ENCODE data around the gene AMOT. TPM values are rescaled to one million over a fixed set of nuclear protein-coding genes. Genes with fewer than 3 reads are reported as not detected.
A peak's percentile ranks its signal among the peaks of the same experiment; 100 is the strongest.

Gene AMOT
- polyA plus RNA-seq, 6 donors from 2014 or later = 2.4 to 4.3 (median 2.9) TPM

GRCh38 chrX:112832481-112833095 is 8.0 kb downstream of the AMOT start:
- H3K9me3 Mint-ChIP-seq = no peaks in the 10 kb centered on the region

DNA sequence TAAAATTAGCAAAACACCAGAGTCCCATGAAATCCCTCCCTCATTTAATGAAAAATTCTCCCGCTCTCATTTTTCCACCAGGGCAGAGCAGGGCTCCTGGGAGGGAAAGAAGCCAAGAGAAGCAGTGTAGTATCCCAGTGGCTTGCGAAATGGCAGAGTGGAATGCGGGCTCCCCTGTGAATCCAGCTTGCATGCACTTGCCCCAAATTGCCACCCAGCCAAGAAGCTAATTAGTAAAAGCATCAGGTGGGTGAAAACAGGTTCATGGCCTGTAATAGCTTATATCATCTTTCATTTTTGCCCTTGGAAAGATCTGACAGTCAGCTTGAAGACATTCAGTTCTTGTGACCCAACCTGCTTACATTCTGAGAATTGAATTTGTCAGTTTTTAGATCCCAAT is 10.1 kb downstream of the AMOT start:
- peaks cover 0 to 4% of the 10 kb centered on the region in 2 donors for H3K36me3 Mint-ChIP-seq
- no peak for ATAC-seq (ENCODE audit: low read depth in 2 of 2)

More at GRCh38 chrX:112832481-112833095, 8.0 kb downstream of the AMOT start:
- peak overlapping the region in 1 of 8 donors; percentile 28 for H3K4me3 Mint-ChIP-seq
- H3K4me1 Mint-ChIP-seq = peaks cover 0 to 3% (median 0%) of the 10 kb centered on the region in 3 donors
- H3K36me3 Mint-ChIP-seq = peaks cover 0 to 4% of the 10 kb centered on the region in 2 donors
- no peak overlapping the region for H3K27ac Mint-ChIP-seq
- DNase-seq = no peak
- ATAC-seq (ENCODE audit: low read depth in 2 of 2) = no peak
- no peaks in the 10 kb centered on the region for H3K27me3 Mint-ChIP-seq

DNA sequence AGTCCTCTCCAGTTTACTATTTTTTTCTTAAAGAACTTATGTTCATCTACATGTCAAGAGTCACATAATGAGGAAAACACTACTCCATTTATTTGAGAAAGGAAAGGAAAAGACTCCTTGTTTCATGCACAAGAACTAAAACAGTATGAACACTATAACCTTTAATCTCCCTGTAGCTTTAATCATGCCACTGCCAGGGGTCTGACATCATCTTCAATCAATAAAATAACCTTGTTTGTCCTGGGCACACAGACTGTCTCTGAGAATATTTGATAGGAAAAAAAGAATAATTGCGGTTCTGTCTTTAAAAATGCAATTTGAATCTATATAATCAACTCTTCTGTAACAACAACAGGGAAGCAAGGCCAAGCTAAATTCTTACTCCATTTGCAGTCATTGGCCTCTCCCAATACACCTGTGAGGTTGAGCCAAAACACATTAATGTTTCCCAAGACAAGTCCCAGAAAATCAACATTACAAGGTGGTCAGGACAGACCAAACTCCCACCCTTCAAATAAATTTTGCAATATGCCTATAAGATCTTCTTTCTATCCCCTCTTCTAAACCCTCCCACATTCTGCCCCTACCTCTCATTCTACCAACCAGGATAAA is 13.2 kb downstream of the AMOT start:
- no peaks in the 10 kb centered on the region for H3K9me3 Mint-ChIP-seq
- DNase-seq = no peak
- H3K27ac Mint-ChIP-seq = no peak overlapping the region
- peaks cover 0 to 4% of the 10 kb centered on the region in 2 donors for H3K36me3 Mint-ChIP-seq
- H3K4me3 Mint-ChIP-seq = peak overlapping the region in 1 of 8 donors; percentile 46
- no peaks in the 10 kb centered on the region for H3K27me3 Mint-ChIP-seq
- no peak for ATAC-seq (ENCODE audit: low read depth in 2 of 2)
- no peaks in the 10 kb centered on the region for H3K4me1 Mint-ChIP-seq

More for the DNA sequence above, 10.1 kb downstream of the AMOT start:
- DNase-seq = no peak
- Mint-ChIP-seq H3K27me3 (no peaks in the 10 kb centered on the region), H3K4me1 (peaks cover 0 to 2% (median 0%) of the 10 kb centered on the region in 3 donors), H3K27ac (peak overlapping the region in 1 of 6 donors; percentile 24), H3K9me3 (no peaks in the 10 kb centered on the region), H3K4me3 (no peak overlapping the region)

GRCh38 chrX:112826023-112826422 is 14.6 kb downstream of the AMOT start:
- Mint-ChIP-seq H3K4me3 (no peak overlapping the region), H3K27ac (peak overlapping the region in 1 of 6 donors; percentile 34), H3K4me1 (no peaks in the 10 kb centered on the region), H3K9me3 (no peaks in the 10 kb centered on the region), H3K36me3 (peaks cover 0 to 4% of the 10 kb centered on the region in 2 donors), H3K27me3 (no peaks in the 10 kb centered on the region)
- no peak for ATAC-seq (ENCODE audit: low read depth in 2 of 2)
- DNase-seq = no peak

- Mint-ChIP-seq H3K27me3 (no peaks in the 10 kb centered on the region), H3K4me1 (no peaks in the 10 kb centered on the region), H3K36me3 (no peaks in the 10 kb centered on the region), H3K27ac (no peak overlapping the region), H3K4me3 (no peak overlapping the region), H3K9me3 (no peaks in the 10 kb centered on the region)
- no peak for DNase-seq
- ATAC-seq (ENCODE audit: low read depth in 2 of 2) = no peak
Measured at GRCh38 chrX:112822892-112823291, 17.7 kb downstream of the AMOT start.

DNA sequence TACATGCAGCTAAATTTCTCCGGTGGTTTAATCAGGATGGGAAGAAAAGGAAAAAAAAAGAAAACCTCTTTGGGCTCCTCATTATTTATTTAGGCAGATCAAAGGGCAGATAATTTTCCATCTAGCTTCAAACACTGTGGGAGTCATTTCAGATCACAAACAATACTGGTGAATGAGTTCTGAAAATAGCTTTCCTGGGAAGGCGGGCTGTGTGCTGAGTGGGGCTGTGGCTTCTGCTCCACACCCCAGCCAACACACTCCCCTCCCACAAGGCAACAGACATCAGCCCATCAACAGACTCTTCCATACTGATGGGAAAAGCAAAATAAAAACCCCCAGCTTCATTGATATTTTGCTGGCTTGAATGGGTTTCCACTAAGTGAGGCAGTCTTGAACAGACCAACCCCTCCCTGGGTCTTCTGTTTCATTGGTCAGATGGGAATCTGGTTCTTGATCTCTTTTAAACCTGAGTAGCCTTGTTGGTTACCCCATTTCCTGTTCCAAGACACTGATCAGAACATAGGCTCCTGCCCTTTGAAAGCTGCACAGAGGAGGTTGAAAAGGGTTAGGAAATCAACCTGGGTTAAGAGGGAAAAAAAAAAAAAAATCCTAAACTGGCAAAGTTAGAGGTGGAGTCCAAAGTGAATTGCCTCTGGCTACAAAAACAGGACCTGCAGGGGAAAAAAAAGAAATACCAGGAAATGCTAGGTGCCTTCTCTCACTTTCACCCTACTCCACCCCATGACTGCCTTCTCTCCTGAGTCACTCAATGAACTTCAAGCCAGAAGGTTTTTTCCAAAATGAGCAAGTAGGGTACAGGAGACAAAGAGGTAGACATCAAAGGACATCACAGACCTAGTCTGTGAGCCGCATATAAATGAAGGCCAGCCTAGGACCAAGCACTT is 20.0 kb downstream of the AMOT start:
- no peak overlapping the region for H3K4me3 Mint-ChIP-seq
- no peaks in the 10 kb centered on the region for H3K36me3 Mint-ChIP-seq
- H3K4me1 Mint-ChIP-seq = no peaks in the 10 kb centered on the region
- ATAC-seq (ENCODE audit: low read depth in 2 of 2) (no peak), DNase-seq (no peak)
- H3K27ac Mint-ChIP-seq = no peak overlapping the region
- no peaks in the 10 kb centered on the region for H3K9me3 Mint-ChIP-seq
- H3K27me3 Mint-ChIP-seq = no peaks in the 10 kb centered on the region

GRCh38 chrX:112819813-112820212 is 20.8 kb downstream of the AMOT start:
- Mint-ChIP-seq H3K27me3 (no peaks in the 10 kb centered on the region), H3K4me1 (no peaks in the 10 kb centered on the region), H3K27ac (no peak overlapping the region), H3K9me3 (no peaks in the 10 kb centered on the region), H3K4me3 (no peak overlapping the region), H3K36me3 (no peaks in the 10 kb centered on the region)
- ATAC-seq (ENCODE audit: low read depth in 2 of 2) (no peak), DNase-seq (no peak)

GRCh38 chrX:112819008-112819640 is 21.5 kb downstream of the AMOT start:
- DNase-seq = no peak
- Mint-ChIP-seq H3K9me3 (no peaks in the 10 kb centered on the region), H3K27ac (no peak overlapping the region), H3K4me1 (no peaks in the 10 kb centered on the region), H3K27me3 (no peaks in the 10 kb centered on the region), H3K36me3 (no peaks in the 10 kb centered on the region), H3K4me3 (no peak overlapping the region)
- ATAC-seq (ENCODE audit: low read depth in 2 of 2) = no peak

DNA sequence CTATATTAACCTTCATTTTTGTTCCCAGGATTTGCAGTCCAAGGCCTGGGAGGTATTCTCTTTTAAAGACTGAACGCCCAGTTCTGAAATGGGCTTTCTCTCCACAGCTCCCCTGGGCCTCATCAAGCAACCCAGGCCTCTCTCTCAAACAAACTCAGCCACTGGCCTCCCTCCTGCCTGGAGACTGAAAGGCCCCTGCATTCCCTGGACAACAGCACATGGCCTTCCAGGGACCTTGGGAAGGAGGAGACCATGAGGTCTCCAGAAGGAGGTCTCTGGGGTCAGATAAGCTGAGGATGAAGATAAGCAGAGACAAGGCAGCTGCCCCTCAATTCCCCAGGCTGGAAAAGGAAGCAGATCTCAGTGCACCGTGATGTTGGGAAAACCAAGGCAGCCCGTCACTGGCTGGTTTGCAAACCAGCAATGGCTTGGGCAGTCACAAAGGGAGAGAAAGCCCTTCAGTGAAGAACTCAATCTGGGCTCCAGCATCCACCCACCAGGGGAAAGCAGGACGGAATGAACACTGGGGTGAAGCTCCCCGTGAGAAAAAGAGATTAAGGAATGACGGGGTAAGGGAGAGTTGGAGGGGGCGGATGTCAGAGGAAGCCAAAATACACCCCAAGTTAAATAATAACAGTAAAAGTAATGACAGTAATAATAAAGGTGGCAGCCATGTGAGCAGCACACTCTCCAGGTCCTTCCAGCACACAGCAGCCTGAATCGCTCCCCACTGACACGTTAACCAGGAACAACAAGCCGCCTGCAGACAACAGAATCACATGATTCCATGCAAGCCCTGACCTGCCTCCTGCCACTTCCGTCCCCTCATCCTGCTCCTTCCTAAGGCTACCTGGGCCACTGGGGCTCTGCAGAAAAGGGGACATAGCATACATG is 22.3 kb downstream of the AMOT start:
- Mint-ChIP-seq H3K36me3 (no peaks in the 10 kb centered on the region), H3K27me3 (no peaks in the 10 kb centered on the region), H3K9me3 (no peaks in the 10 kb centered on the region), H3K4me3 (no peak overlapping the region), H3K27ac (peak overlapping the region in 2 of 6 donors; percentile 15 to 51), H3K4me1 (no peaks in the 10 kb centered on the region)
- DNase-seq (no peak), ATAC-seq (ENCODE audit: low read depth in 2 of 2) (no peak)

DNA sequence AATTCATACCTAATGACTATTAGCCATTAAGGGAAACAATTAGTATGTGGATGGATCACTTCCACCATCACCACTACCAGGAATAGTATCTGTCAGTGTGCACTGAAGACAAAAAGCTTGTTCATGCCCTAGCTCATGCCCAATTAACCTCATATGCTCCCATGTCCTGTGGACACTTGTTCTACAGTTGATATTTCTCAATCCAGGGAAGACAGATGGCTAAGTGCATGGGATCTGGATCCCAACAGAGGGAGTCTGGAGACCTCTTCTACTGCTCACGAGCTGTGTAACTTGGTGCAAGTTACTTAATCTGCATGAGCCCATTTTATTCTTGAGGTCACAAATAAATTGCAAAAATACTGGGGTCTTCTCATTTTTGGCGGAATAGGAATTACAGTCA is 23.7 kb downstream of the AMOT start:
- Mint-ChIP-seq H3K4me3 (no peak overlapping the region), H3K4me1 (no peaks in the 10 kb centered on the region), H3K27me3 (no peaks in the 10 kb centered on the region), H3K36me3 (no peaks in the 10 kb centered on the region), H3K9me3 (no peaks in the 10 kb centered on the region), H3K27ac (no peak overlapping the region)
- no peak for DNase-seq
- no peak for ATAC-seq (ENCODE audit: low read depth in 2 of 2)

GRCh38 chrX:112814496-112814895 is 26.1 kb downstream of the AMOT start:
- H3K9me3 Mint-ChIP-seq = no peaks in the 10 kb centered on the region
- H3K36me3 Mint-ChIP-seq = no peaks in the 10 kb centered on the region
- DNase-seq = no peak
- H3K4me1 Mint-ChIP-seq = no peaks in the 10 kb centered on the region
- no peaks in the 10 kb centered on the region for H3K27me3 Mint-ChIP-seq
- H3K27ac Mint-ChIP-seq = no peak overlapping the region
- H3K4me3 Mint-ChIP-seq = no peak overlapping the region
- no peak for ATAC-seq (ENCODE audit: low read depth in 2 of 2)

DNA sequence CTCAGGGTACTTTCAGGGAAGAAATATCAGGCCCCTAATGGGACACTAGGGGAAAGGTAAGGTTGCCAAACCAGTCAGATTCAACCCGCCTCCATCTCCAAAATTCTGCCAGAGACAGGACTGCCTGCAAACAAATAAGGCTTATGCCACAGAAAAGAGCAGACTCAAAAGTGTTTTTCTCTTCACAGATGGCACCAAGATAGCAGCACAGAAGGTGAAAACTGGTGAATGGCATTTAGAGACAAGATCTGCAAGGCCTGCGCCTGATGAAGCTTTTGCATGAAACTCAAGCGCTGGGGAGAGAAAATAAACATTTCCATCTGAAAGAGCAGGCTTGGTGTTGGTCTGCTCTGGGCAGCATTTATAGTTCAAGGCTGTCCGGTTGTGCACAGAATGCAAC is 27.9 kb downstream of the AMOT start:
- Mint-ChIP-seq H3K4me1 (no peaks in the 10 kb centered on the region), H3K4me3 (no peak overlapping the region)
- DNase-seq = no peak

More for the DNA sequence above, 27.9 kb downstream of the AMOT start:
- no peaks in the 10 kb centered on the region for H3K9me3 Mint-ChIP-seq
- no peak for ATAC-seq (ENCODE audit: low read depth in 2 of 2)
- H3K27me3 Mint-ChIP-seq = no peaks in the 10 kb centered on the region
- H3K36me3 Mint-ChIP-seq = no peaks in the 10 kb centered on the region
- peak overlapping the region in 1 of 6 donors; percentile 5 for H3K27ac Mint-ChIP-seq
